Esophagus (tissue), 2 donors: Measurements from ENCODE around the gene S100A11. TPM values are rescaled to one million over a fixed set of nuclear protein-coding genes. Genes with fewer than 3 reads are reported as not detected.

ENCODE experiments used
- H3K27ac ChIP-seq, 2 donors: one replicate each; pipeline ENCODE4 v1.5.1; 2013; ENCODE audit warnings: low read depth in 2 of 2, mild to moderate bottlenecking in 2 of 2, inconsistent platforms in 1 of 2, low read length in 1 of 2, moderate library complexity in 1 of 2
- H3K27me3 ChIP-seq, 2 donors: one replicate each; pipeline ENCODE4 v1.6.1; 2013; ENCODE audit warnings: low read length in 2 of 2, control low read depth in 1 of 2, mild to moderate bottlenecking in 1 of 2; ENCODE audit not compliant: insufficient read depth in 2 of 2, control insufficient read depth in 1 of 2
- H3K36me3 ChIP-seq, 2 donors: one replicate each; pipeline ENCODE4 v1.6.1; 2013; ENCODE audit warnings: low read length in 1 of 2; ENCODE audit not compliant: control insufficient read depth in 2 of 2, insufficient read depth in 2 of 2
- H3K4me1 ChIP-seq, 2 donors: one replicate each; pipeline ENCODE4 v1.6.1; 2013; ENCODE audit warnings: low read length in 1 of 2; ENCODE audit not compliant: control insufficient read depth in 2 of 2, insufficient read depth in 2 of 2
- H3K4me3 ChIP-seq, 2 donors: one replicate each; pipeline ENCODE4 v1.5.1; 2013; ENCODE audit warnings: low read length in 2 of 2, mild to moderate bottlenecking in 2 of 2, low read depth in 1 of 2, moderate library complexity in 1 of 2
- H3K9me3 ChIP-seq, 2 donors: one replicate each; pipeline ENCODE4 v1.6.1; 2013; ENCODE audit warnings: mild to moderate bottlenecking in 2 of 2, low read depth in 1 of 2, low read length in 1 of 2, moderate library complexity in 1 of 2; ENCODE audit not compliant: control insufficient read depth in 2 of 2, insufficient read depth in 1 of 2
- WGBS, 2 donors: extraction: QIAGEN DNeasy Blood & Tissue Kit; methylation state at CpG; one replicate each; pipeline ENCODE4 v1.1.7; 2013; 5-methylcytosine and 5-hydroxymethylcytosine counted together
- polyA plus RNA-seq, 2 donors: library from polyadenylated mRNA; stranded (reverse); fragments of 200-250 nt; gene quantifications; one replicate each; pipeline ENCODE4 v1.2.3, GENCODE V29; 2013
- donor health status: healthy with polysubstance abuse.
- donor health status: Bipolar disorder and iron deficiency.

Gene S100A11
- polyA plus RNA-seq, 2 donors: 5,583 to 11,944 TPM

GRCh38 chr1:151998611-151999362 is 38.0 kb downstream of the S100A11 start:
- Histone ChIP-seq H3K4me3 (no peak overlapping the region), H3K9me3 (no peaks in the 10 kb centered on the region), H3K4me1 (peaks cover 0 to 11% of the 10 kb centered on the region in 2 donors), H3K36me3 (no peaks in the 10 kb centered on the region), H3K27me3 (no peaks in the 10 kb centered on the region), H3K27ac (peak overlapping the region; percentile 83 to 85)

- H3K4me1 ChIP-seq: peaks cover 0 to 7% of the 10 kb centered on the region in 2 donors
These were observed 39.6 kb downstream of the S100A11 start for GRCh38 chr1:151997284-151997570.

GRCh38 chr1:151995774-151996173 is 41.0 kb downstream of the S100A11 start:
- H3K27ac ChIP-seq: no peak overlapping the region
- H3K36me3 ChIP-seq: no peaks in the 10 kb centered on the region
- H3K9me3 ChIP-seq: no peaks in the 10 kb centered on the region
- peaks cover 0 to 7% of the 10 kb centered on the region in 2 donors for H3K4me1 ChIP-seq
- no peak overlapping the region for H3K4me3 ChIP-seq
- no peaks in the 10 kb centered on the region for H3K27me3 ChIP-seq
- 68 to 72% methylated on average over 2 of the region's 2 CpGs for WGBS, 2 donors

More at GRCh38 chr1:151997284-151997570, 39.6 kb downstream of the S100A11 start:
- Histone ChIP-seq H3K9me3 (no peaks in the 10 kb centered on the region), H3K27me3 (no peaks in the 10 kb centered on the region), H3K36me3 (no peaks in the 10 kb centered on the region), H3K27ac (peak overlapping the region; percentile 76 to 82), H3K4me3 (no peak overlapping the region)
- 97% methylated on average over 1 of the region's 1 CpG for WGBS, 2 donors

- WGBS, 2 donors: 49 to 65% methylated on average over 6 of the region's 6 CpGs
- Histone ChIP-seq H3K27me3 (no peaks in the 10 kb centered on the region), H3K4me1 (peaks cover 0 to 7% of the 10 kb centered on the region in 2 donors), H3K9me3 (no peaks in the 10 kb centered on the region), H3K4me3 (no peak overlapping the region), H3K36me3 (no peaks in the 10 kb centered on the region), H3K27ac (peak overlapping the region; percentile 80 to 98)
These were observed 41.8 kb downstream of the S100A11 start for GRCh38 chr1:151994956-151995355.

- Histone ChIP-seq H3K27ac (peak within 1 kb of the TSS; percentile 98 to 99), H3K27me3 (no peaks in the 10 kb centered on the region), H3K4me3 (peak within 1 kb of the TSS; percentile 81 to 95), H3K9me3 (no peaks in the 10 kb centered on the region), H3K36me3 (no peaks in the 10 kb centered on the region), H3K4me1 (peaks cover 0 to 10% of the 10 kb centered on the region in 2 donors)
- WGBS, 2 donors: 1 to 3% methylated on average over 39 to 68 of the region's 69 CpGs
These were observed 42.9 kb downstream of the S100A11 start, which contains the start of gene S100A10 for GRCh38 chr1:151993734-151994496. Gene S100A10, minus strand, starts transcription at chr1:151993859. Its CDS starts 7,629 bp downstream, at chr1:151986230.

- H3K9me3 ChIP-seq: no peaks in the 10 kb centered on the region
- peak overlapping the region; percentile 98 to 99 for H3K27ac ChIP-seq
- peak overlapping the region; percentile 81 to 95 for H3K4me3 ChIP-seq
- H3K27me3 ChIP-seq: no peaks in the 10 kb centered on the region
- WGBS, 2 donors: 1 to 6% methylated on average over 32 to 50 of the region's 50 CpGs
- H3K4me1 ChIP-seq: peaks cover 0 to 10% of the 10 kb centered on the region in 2 donors
- H3K36me3 ChIP-seq: peaks cover 0 to 3% of the 10 kb centered on the region in 2 donors
These were observed 43.6 kb downstream of the S100A11 start for GRCh38 chr1:151993084-151993733.

- 9 to 17% methylated on average over 21 of the region's 21 CpGs for WGBS, 2 donors
- H3K27me3 ChIP-seq: no peaks in the 10 kb centered on the region
- peak overlapping the region; percentile 81 to 95 for H3K4me3 ChIP-seq
- H3K27ac ChIP-seq: peak overlapping the region; percentile 98 to 99
- H3K9me3 ChIP-seq: no peaks in the 10 kb centered on the region
- peaks cover 0 to 10% of the 10 kb centered on the region in 2 donors for H3K4me1 ChIP-seq
- H3K36me3 ChIP-seq: peaks cover 0 to 3% of the 10 kb centered on the region in 2 donors
These were observed 44.3 kb downstream of the S100A11 start for GRCh38 chr1:151992303-151993083.

GRCh38 chr1:151991663-151992302 is 45.0 kb downstream of the S100A11 start:
- 21 to 33% methylated on average over 6 of the region's 6 CpGs for WGBS, 2 donors
- H3K4me1 ChIP-seq: peaks cover 0 to 8% of the 10 kb centered on the region in 2 donors
- peaks cover 0 to 3% of the 10 kb centered on the region in 2 donors for H3K36me3 ChIP-seq
- H3K27ac ChIP-seq: peak overlapping the region; percentile 98 to 99
- peak overlapping the region; percentile 81 to 95 for H3K4me3 ChIP-seq
- no peaks in the 10 kb centered on the region for H3K27me3 ChIP-seq
- no peaks in the 10 kb centered on the region for H3K9me3 ChIP-seq
